ENCODE data around the gene POMT1. TPM values are rescaled to one million over a fixed set of nuclear protein-coding genes. Genes with fewer than 3 reads are reported as not detected.

POMT1 gene
- total and polyA plus RNA-seq, 3 donors from 2014 or later: 99.7 to 118 (median 117) TPM

DNA sequence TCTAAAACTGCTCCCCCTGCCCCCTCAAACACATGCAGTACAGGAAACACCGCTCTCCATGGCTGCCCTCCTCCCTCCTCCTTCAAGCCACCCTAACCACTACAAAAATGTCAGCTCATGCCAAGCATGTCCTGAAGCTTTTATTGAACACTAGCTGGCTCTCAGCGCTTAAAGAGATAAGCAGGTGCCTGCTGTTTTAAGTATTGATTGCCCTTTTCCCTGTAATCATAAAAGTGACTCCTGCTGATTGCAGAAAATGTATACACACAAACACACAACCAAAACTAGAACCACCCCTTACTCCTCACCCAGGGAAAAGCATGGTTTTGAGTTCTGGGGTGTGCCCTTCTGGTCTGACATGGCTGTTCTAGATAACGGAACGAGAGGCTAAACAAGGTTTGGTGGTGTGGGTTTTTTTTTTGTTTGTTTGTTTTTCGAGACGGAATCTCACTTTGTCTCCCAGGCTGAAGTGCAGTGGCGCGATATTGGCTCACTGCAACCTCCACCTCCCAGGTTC is 32.1 kb downstream of the POMT1 start:
- no peak for DNase-seq
- Histone ChIP-seq H3K27ac (no peak overlapping the region), H3K9me3 (no peaks in the 10 kb centered on the region), H3K4me1 (peaks cover 7% of the 10 kb centered on the region), H3K36me3 (ENCODE audit: low read depth, missing control alignments) (no peaks in the 10 kb centered on the region), H3K4me3 (no peak overlapping the region), H3K27me3 (no peaks in the 10 kb centered on the region)
- TF ChIP-seq POLR2A (IDR thresholded peaks at IDR 0.05): no peak
- TF ChIP-seq, protein P1, sequence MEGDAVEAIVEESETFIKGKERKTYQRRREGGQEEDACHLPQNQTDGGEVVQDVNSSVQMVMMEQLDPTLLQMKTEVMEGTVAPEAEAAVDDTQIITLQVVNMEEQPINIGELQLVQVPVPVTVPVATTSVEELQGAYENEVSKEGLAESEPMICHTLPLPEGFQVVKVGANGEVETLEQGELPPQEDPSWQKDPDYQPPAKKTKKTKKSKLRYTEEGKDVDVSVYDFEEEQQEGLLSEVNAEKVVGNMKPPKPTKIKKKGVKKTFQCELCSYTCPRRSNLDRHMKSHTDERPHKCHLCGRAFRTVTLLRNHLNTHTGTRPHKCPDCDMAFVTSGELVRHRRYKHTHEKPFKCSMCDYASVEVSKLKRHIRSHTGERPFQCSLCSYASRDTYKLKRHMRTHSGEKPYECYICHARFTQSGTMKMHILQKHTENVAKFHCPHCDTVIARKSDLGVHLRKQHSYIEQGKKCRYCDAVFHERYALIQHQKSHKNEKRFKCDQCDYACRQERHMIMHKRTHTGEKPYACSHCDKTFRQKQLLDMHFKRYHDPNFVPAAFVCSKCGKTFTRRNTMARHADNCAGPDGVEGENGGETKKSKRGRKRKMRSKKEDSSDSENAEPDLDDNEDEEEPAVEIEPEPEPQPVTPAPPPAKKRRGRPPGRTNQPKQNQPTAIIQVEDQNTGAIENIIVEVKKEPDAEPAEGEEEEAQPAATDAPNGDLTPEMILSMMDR (IDR thresholded peaks at IDR 0.05): no peak
- 69 to 76% methylated on average over 8 of the region's 8 CpGs for WGBS, 2 donors
- intact Hi-C loops (cut with DNase I; ENCODE audit: low total_unique reads): no loop called here

DNA sequence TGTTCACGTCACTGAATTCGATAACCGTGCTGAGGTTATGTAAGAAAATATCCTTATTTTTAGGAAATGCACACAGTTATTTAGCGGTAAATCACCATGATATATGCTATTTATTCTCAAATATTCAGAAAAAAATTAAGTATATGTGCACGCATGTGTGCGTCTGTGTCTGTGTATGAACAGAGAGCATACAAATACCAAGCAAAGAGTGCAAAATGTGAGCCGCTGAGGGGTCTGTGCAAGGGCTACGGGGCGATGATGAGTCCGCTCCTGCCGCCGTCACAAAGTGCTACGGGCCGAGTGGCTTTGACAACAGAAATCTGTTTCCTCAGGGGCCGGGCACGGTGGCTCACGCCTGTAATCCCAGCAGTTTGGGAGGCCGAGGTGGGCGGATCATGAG is 35.2 kb downstream of the POMT1 start:
- no peak for TF ChIP-seq POLR2A (IDR thresholded peaks at IDR 0.05)
- TF ChIP-seq, protein P1 (IDR thresholded peaks at IDR 0.05): no peak
- intact Hi-C loops (cut with DNase I; ENCODE audit: low total_unique reads): no loop called here
- 92 to 94% methylated on average over 19 of the region's 19 CpGs for WGBS, 2 donors
- no peak overlapping the region for H3K4me3 ChIP-seq
- no peak overlapping the region for H3K27ac ChIP-seq
- no peaks in the 10 kb centered on the region for H3K4me1 ChIP-seq
- H3K9me3 ChIP-seq: no peaks in the 10 kb centered on the region
- H3K36me3 ChIP-seq (ENCODE audit: low read depth, missing control alignments): no peaks in the 10 kb centered on the region
- DNase-seq: no peak
- H3K27me3 ChIP-seq: no peaks in the 10 kb centered on the region

DNA sequence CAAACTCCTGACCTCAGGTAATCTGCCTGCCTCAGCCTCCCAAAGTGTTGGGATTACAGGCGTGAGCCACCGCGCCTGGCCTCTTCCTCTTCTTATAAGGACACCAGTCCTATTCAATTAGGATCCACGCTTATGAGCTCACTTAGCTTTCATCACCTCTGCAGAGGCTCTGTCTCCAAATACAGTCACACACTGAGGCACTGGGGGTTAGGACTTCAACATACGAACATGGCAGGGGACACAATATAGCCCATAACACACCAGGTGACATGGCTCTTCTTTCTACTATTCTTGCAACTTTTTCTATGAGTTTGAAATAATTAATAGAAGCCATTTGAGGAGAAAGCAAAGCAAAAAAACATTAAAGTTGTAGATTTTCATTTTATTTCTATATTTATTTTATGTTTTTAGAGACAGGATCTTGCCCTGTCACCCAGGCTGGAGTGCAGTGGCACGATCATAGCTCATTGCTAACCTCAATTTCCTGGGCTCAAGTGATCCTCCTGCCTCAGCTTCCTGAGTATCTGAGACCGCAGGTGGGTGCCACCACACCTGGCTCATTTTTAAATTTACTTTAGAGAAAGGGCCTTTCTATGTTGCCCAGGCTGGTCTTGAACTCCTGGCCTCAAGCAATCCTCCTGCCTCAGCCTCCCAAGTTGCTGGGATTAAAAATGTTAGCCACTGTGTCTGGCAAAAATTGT is 36.7 kb downstream of the POMT1 start:
- no peaks in the 10 kb centered on the region for H3K4me1 ChIP-seq
- no peak overlapping the region for H3K27ac ChIP-seq
- no peaks in the 10 kb centered on the region for H3K27me3 ChIP-seq
- DNase-seq: no peak
- no peak overlapping the region for H3K4me3 ChIP-seq
- no peaks in the 10 kb centered on the region for H3K36me3 ChIP-seq (ENCODE audit: low read depth, missing control alignments)
- intact Hi-C loops (cut with DNase I; ENCODE audit: low total_unique reads): no loop called here
- TF ChIP-seq, protein P1 (IDR thresholded peaks at IDR 0.05): no peak
- no peak for TF ChIP-seq POLR2A (IDR thresholded peaks at IDR 0.05)
- 90 to 94% methylated on average over 7 of the region's 7 CpGs for WGBS, 2 donors
- H3K9me3 ChIP-seq: no peaks in the 10 kb centered on the region

DNA sequence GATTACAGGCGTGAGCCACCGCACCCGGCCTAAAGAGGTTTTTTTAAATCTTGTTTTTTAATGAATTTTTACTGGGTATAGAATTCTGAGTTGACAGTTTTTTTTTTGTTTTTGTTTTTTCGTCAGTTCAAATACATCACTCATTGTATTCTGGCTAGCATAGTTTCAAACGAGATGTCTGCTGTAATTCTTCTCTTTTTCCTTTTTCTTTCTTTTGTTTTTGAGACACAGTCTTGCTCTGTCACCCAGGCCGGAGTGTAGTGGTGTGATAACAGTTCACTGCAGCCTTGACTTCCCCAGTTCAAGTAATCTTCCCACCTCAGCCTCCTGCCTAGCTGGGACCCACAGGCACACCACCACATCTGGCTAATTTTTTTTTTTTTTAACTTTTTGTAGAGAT is 40.4 kb downstream of the POMT1 start:
- Histone ChIP-seq H3K4me1 (peaks cover 4% of the 10 kb centered on the region), H3K4me3 (no peak overlapping the region), H3K36me3 (ENCODE audit: low read depth, missing control alignments) (no peaks in the 10 kb centered on the region), H3K27me3 (no peaks in the 10 kb centered on the region), H3K27ac (no peak overlapping the region), H3K9me3 (no peaks in the 10 kb centered on the region)
- intact Hi-C loops (cut with DNase I; ENCODE audit: low total_unique reads): no loop called here
- WGBS, 2 donors: 91 to 95% methylated on average over 6 of the region's 6 CpGs
- TF ChIP-seq, protein P1 (IDR thresholded peaks at IDR 0.05): no peak
- TF ChIP-seq POLR2A (IDR thresholded peaks at IDR 0.05): no peak
- DNase-seq: no peak

Data from testis (tissue), 3 donors.